Measurements from ENCODE around the gene CYP4F2.
"Not testable (repeated sequence)": the region's sequence is repeated elsewhere in the genome, so short reads cannot be mapped to it uniquely, and the experiment has no call there.

GRCh38 chr19:15834232-15834631 lies 63.6 kb downstream of the CYP4F2 start:
- TF ChIP-seq CTCF, POLR2A (IDR thresholded peaks at IDR 0.05): not testable (repeated sequence)

All from tibial nerve (tissue), 3 donors.